AG04450 (cell line): Measurements from ENCODE around the gene DNAJB13. TPM values are rescaled to one million over a fixed set of nuclear protein-coding genes. Genes with fewer than 3 reads are reported as not detected.

Experiments
- CTCF ChIA-PET: fragments of 300-600, 350-600 bp; formaldehyde crosslinking; extraction: SDS; loops from one replicate; lab custom pipeline; 2022; ENCODE audit warnings: antibody characterized with exemption, inconsistent platforms; lab: Charles Lee
- POLR2A ChIA-PET: fragments of 350-600 bp; formaldehyde crosslinking; extraction: SDS; loops from one replicate; lab custom pipeline; 2021; ENCODE audit warnings: antibody characterized with exemption, inconsistent platforms; lab: Yijun Ruan, JAX
- DNase-seq: peaks from one replicate; pipeline ENCODE4 v3.0.0-alpha.2; 2011; ENCODE audit warnings: low read depth, low spot score
- H3K27ac ChIP-seq: one replicate; pipeline ENCODE4 v1.5.1; 2012; ENCODE audit warnings: low read depth, low read length, control low read depth
- H3K27me3 ChIP-seq: one replicate; pipeline ENCODE4 v1.6.0; 2012; ENCODE audit warnings: low read length; ENCODE audit not compliant: control insufficient read depth, insufficient read depth
- H3K4me3 ChIP-seq: 2 replicates; pipeline ENCODE4 v1.5.1; 2011; ENCODE audit warnings: mild to moderate bottlenecking, low read depth, low read length, control low read depth
- H3K9me3 ChIP-seq: 2 replicates; pipeline ENCODE4 v1.5.1; 2012; ENCODE audit warnings: low read length; ENCODE audit not compliant: control insufficient read depth, insufficient read depth
- polyA plus RNA-seq: library from polyadenylated mRNA; depleted of rRNA; stranded (reverse); fragments of >200 nt; gene quantifications from 2 replicates; pipeline ENCODE4 v1.2.3, GENCODE V29; 2011
- TF ChIP-seq, protein P1 (sequence below): IDR thresholded peaks from 2 replicates; pipeline ENCODE4 v1.5.1; 2011; ENCODE audit warnings: low read depth, low read length, control low read depth, inconsistent platforms

DNAJB13 gene
- polyA plus RNA-seq, 1 experiment, result 0.11 TPM

- Histone ChIP-seq H3K9me3 (no peaks in the 10 kb centered on the region), H3K27me3 (no peaks in the 10 kb centered on the region), H3K4me3 (no peak overlapping the region), H3K27ac (no peak overlapping the region)
- TF ChIP-seq, protein P1, sequence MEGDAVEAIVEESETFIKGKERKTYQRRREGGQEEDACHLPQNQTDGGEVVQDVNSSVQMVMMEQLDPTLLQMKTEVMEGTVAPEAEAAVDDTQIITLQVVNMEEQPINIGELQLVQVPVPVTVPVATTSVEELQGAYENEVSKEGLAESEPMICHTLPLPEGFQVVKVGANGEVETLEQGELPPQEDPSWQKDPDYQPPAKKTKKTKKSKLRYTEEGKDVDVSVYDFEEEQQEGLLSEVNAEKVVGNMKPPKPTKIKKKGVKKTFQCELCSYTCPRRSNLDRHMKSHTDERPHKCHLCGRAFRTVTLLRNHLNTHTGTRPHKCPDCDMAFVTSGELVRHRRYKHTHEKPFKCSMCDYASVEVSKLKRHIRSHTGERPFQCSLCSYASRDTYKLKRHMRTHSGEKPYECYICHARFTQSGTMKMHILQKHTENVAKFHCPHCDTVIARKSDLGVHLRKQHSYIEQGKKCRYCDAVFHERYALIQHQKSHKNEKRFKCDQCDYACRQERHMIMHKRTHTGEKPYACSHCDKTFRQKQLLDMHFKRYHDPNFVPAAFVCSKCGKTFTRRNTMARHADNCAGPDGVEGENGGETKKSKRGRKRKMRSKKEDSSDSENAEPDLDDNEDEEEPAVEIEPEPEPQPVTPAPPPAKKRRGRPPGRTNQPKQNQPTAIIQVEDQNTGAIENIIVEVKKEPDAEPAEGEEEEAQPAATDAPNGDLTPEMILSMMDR, result no peak
- ChIA-PET CTCF (interaction anchor here (0.5 kb wide), 1 partner anchor 1148 kb away, joined by 6 read pairs; no protein-coding TSS in a partner anchor), POLR2A (no interaction called here)
- DNase-seq, result no peak
Measured at GRCh38 chr11:73997120-73997770, 46.4 kb downstream of the DNAJB13 start.

GRCh38 chr11:73998846-73999575 lies 48.2 kb downstream of the DNAJB13 start:
- H3K27me3 ChIP-seq, result no peaks in the 10 kb centered on the region
- H3K27ac ChIP-seq, result no peak overlapping the region
- no peak for DNase-seq
- CTCF ChIA-PET, result no interaction called here
- TF ChIP-seq, protein P1, result no peak
- H3K9me3 ChIP-seq, result no peaks in the 10 kb centered on the region
- POLR2A ChIA-PET, result no interaction called here
- H3K4me3 ChIP-seq, result no peak overlapping the region

DNA sequence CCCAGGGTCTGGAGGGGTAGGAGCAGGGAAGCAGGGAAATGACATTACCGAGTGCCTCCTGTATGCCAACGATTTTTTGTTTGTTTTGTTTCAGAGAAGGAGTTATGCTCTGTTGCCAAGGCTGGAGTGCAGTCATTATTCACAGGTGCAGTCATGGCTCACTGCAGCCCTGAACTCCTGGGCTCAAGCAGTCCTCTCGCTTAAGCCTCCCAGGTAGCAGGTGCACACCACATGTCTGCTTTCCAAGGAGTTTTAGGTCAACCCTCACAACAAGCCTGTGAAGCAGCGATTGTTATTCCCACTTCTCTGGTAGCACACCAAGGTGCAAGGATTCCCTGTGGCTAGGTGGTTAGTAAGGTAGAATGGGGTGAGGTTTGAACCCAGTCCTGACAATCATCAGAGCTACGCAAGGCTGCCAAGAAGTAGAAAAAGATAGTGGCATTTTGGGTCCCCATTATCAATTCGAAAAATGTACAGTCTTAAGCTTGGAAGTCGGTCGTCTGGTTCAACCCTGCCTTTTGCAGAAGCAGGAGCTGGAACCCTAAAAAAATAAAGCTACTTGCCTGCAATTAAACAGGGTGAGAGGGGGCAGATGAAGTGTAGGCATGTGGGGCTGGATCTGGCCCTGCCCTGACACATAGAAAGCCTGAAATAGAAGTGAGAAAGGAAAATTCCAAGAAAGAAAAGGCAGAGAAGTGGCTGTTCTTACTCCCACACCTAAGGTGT lies 48.9 kb downstream of the DNAJB13 start:
- ChIA-PET POLR2A (no interaction called here), CTCF (no interaction called here)
- Histone ChIP-seq H3K27ac (no peak overlapping the region), H3K4me3 (no peak overlapping the region), H3K27me3 (no peaks in the 10 kb centered on the region), H3K9me3 (no peaks in the 10 kb centered on the region)
- TF ChIP-seq, protein P1, result no peak
- no peak for DNase-seq

DNA sequence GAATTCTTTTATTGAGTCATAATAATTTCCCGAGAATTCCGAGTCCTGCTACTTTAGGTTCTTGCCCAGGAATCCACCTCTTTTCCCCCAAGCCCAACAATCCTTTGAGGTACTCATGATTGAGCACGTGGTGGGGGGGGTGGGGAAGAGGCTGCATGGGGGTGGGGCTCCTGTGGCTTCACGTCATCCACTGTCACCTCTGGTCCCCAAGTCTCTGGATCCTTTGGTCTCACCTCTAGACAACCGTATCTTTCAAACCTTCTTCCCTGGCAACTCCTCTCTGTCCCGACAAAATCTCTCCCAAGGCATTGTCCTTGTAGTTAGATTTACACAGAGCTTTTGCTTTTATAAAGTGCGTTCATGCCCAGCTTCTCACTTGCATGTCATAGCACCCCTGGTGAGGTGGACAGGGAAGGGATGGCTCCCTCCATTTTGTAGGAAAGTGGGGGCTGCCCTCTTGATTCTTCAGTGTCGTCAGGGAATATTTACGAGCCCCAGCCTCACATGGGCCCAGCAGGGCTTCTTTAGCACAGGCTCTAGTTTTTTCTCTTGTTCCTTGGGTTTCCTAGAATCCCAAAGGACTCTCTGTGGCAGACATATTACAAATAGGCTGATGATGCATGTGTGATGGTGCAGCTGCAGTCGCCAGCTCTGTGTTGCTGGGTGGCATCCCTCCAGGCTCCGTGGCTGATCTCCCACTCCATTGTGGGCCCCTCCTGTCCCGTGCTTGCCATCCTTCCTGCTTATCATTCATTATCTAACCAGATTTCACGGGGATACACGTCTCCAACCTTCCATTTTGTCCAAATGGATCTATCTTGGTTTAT lies 49.7 kb downstream of the DNAJB13 start:
- TF ChIP-seq, protein P1, result no peak
- no peak for DNase-seq
- Histone ChIP-seq H3K9me3 (no peaks in the 10 kb centered on the region), H3K4me3 (no peak overlapping the region), H3K27ac (no peak overlapping the region), H3K27me3 (no peaks in the 10 kb centered on the region)
- CTCF ChIA-PET, result no interaction called here
- POLR2A ChIA-PET, result no interaction called here
